ENCODE data around the gene MNAT1.

MNAT1 gene

DNA sequence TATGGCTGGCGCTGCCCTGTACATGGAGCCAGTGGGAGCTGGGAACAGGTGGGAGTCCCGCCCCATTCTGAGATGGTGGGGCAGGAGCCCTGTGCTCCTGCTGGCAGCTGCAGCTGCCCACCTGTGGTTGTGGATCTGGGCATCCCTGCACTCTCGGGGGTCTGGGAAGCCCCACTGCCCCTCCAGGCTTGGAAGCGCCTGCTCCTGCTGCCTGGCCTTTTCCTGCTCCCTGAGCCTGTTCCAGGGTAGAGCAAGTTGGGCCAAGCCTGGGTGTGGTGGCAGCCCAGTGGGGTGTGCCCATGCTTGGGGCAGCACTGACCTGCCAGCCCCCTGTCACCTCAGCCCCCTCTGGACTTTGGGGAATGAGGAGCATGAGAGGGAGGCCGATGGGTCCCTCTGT is 104.0 kb downstream of the MNAT1 start:
- DNase-seq: no peak
- H4K20me1 ChIP-seq (ENCODE audit: insufficient read depth, low read length): no peaks in the 10 kb centered on the region
- no peaks in the 10 kb centered on the region for H3K79me2 ChIP-seq (ENCODE audit: insufficient read depth, low read length)
- H3K36me3 ChIP-seq (ENCODE audit: insufficient read depth, low read length): peaks cover 20% of the 10 kb centered on the region
- no peak for ATAC-seq (ENCODE audit: insufficient read depth, low read depth)
- H2AFZ ChIP-seq (ENCODE audit: low read depth, low read length): no peak overlapping the region
- H3K27me3 ChIP-seq (ENCODE audit: insufficient read depth, low read length, poor library complexity): no peaks in the 10 kb centered on the region
- no peak overlapping the region for H3K4me2 ChIP-seq (ENCODE audit: insufficient read depth, low read length)
- H3K4me3 ChIP-seq (ENCODE audit: low read depth in 1 of 2, low read length in 2 of 2): no peak overlapping the region
- no peak overlapping the region for H3K9ac ChIP-seq (ENCODE audit: low read depth, low read length)
- no peaks in the 10 kb centered on the region for H3K9me3 ChIP-seq (ENCODE audit: insufficient read depth, low read length, severe bottlenecking)
- H3K4me1 ChIP-seq (ENCODE audit: insufficient read depth, low read length): no peaks in the 10 kb centered on the region
- no peak overlapping the region for H3K27ac ChIP-seq (ENCODE audit: low read length)
- TF ChIP-seq EZH2 (IDR thresholded peaks at IDR 0.05; ENCODE audit: borderline replicate concordance, low read depth, low read length, severe bottlenecking) (no peak), CTCF (IDR thresholded peaks at IDR 0.05; ENCODE audit: borderline replicate concordance, extremely low read depth, low read length, poor library complexity, severe bottlenecking) (no peak)

DNA sequence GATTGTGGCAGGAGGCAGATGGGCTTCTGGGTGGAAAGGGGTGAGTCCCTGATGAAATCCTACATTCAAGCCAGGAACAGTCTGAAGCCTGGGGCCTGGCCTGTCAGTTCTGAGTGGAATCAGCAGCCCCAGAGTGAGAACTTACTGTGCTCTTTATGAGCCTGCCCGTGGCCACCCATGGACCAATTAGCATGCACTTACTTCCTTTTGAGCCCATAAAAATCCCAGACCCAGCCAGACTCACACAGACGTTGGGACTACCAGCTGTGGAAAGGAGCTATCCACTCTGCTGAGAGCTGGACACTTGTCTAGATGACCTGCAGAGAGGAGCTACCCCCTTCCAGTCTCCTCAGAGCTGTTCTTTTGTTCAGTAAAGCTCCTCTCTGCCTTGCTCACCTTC is 104.5 kb downstream of the MNAT1 start:
- no peak overlapping the region for H3K4me2 ChIP-seq (ENCODE audit: insufficient read depth, low read length)
- no peaks in the 10 kb centered on the region for H3K4me1 ChIP-seq (ENCODE audit: insufficient read depth, low read length)
- no peaks in the 10 kb centered on the region for H4K20me1 ChIP-seq (ENCODE audit: insufficient read depth, low read length)
- H3K9me3 ChIP-seq (ENCODE audit: insufficient read depth, low read length, severe bottlenecking): no peaks in the 10 kb centered on the region
- H3K4me3 ChIP-seq (ENCODE audit: low read depth in 1 of 2, low read length in 2 of 2): no peak overlapping the region
- H3K79me2 ChIP-seq (ENCODE audit: insufficient read depth, low read length): no peaks in the 10 kb centered on the region
- ATAC-seq (ENCODE audit: insufficient read depth, low read depth): no peak
- no peak overlapping the region for H3K9ac ChIP-seq (ENCODE audit: low read depth, low read length)
- DNase-seq: no peak
- H3K27ac ChIP-seq (ENCODE audit: low read length): no peak overlapping the region
- TF ChIP-seq EZH2 (IDR thresholded peaks at IDR 0.05; ENCODE audit: borderline replicate concordance, low read depth, low read length, severe bottlenecking) (no peak), CTCF (IDR thresholded peaks at IDR 0.05; ENCODE audit: borderline replicate concordance, extremely low read depth, low read length, poor library complexity, severe bottlenecking) (no peak)
- no peaks in the 10 kb centered on the region for H3K27me3 ChIP-seq (ENCODE audit: insufficient read depth, low read length, poor library complexity)
- H3K36me3 ChIP-seq (ENCODE audit: insufficient read depth, low read length): peaks cover 20% of the 10 kb centered on the region
- no peak overlapping the region for H2AFZ ChIP-seq (ENCODE audit: low read depth, low read length)

DNA sequence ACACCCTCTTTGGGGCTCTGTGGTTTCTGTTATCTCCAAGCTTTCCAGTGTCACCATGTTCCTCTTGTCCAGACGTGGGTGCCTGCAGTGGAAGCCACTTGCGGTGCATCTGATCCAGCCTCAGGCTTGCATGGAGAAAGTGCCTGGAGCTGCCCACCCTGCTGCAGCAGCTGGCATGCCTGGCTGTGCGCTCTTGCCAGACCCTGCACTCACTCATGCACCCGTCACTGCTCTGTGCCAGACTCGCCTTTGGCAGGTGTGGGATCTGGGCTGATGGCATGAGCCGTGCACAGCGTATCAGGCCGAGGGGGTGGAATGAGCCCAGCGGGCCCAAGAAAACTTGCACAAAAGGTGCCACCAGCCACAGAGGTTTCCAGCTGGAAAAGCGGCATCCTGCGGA is 105.1 kb downstream of the MNAT1 start:
- Histone ChIP-seq H4K20me1 (ENCODE audit: insufficient read depth, low read length) (no peaks in the 10 kb centered on the region), H3K79me2 (ENCODE audit: insufficient read depth, low read length) (no peaks in the 10 kb centered on the region), H3K4me3 (ENCODE audit: low read depth in 1 of 2, low read length in 2 of 2) (no peak overlapping the region), H3K4me2 (ENCODE audit: insufficient read depth, low read length) (no peak overlapping the region), H3K36me3 (ENCODE audit: insufficient read depth, low read length) (peaks cover 20% of the 10 kb centered on the region), H3K27ac (ENCODE audit: low read length) (no peak overlapping the region), H2AFZ (ENCODE audit: low read depth, low read length) (no peak overlapping the region), H3K9me3 (ENCODE audit: insufficient read depth, low read length, severe bottlenecking) (no peaks in the 10 kb centered on the region), H3K9ac (ENCODE audit: low read depth, low read length) (no peak overlapping the region), H3K4me1 (ENCODE audit: insufficient read depth, low read length) (no peaks in the 10 kb centered on the region), H3K27me3 (ENCODE audit: insufficient read depth, low read length, poor library complexity) (no peaks in the 10 kb centered on the region)
- DNase-seq (no peak), ATAC-seq (ENCODE audit: insufficient read depth, low read depth) (no peak)
- TF ChIP-seq CTCF (IDR thresholded peaks at IDR 0.05; ENCODE audit: borderline replicate concordance, extremely low read depth, low read length, poor library complexity, severe bottlenecking): no peak
- no peak for TF ChIP-seq EZH2 (IDR thresholded peaks at IDR 0.05; ENCODE audit: borderline replicate concordance, low read depth, low read length, severe bottlenecking)

GRCh38 chr14:60840313-60840712 is 105.8 kb downstream of the MNAT1 start:
- Histone ChIP-seq H3K4me3 (ENCODE audit: low read depth in 1 of 2, low read length in 2 of 2) (no peak overlapping the region), H3K9ac (ENCODE audit: low read depth, low read length) (no peak overlapping the region), H4K20me1 (ENCODE audit: insufficient read depth, low read length) (no peaks in the 10 kb centered on the region), H3K79me2 (ENCODE audit: insufficient read depth, low read length) (no peaks in the 10 kb centered on the region), H3K9me3 (ENCODE audit: insufficient read depth, low read length, severe bottlenecking) (no peaks in the 10 kb centered on the region), H2AFZ (ENCODE audit: low read depth, low read length) (no peak overlapping the region), H3K27me3 (ENCODE audit: insufficient read depth, low read length, poor library complexity) (no peaks in the 10 kb centered on the region), H3K4me1 (ENCODE audit: insufficient read depth, low read length) (no peaks in the 10 kb centered on the region), H3K4me2 (ENCODE audit: insufficient read depth, low read length) (no peak overlapping the region), H3K27ac (ENCODE audit: low read length) (no peak overlapping the region), H3K36me3 (ENCODE audit: insufficient read depth, low read length) (peaks cover 20% of the 10 kb centered on the region)
- DNase-seq (no peak), ATAC-seq (ENCODE audit: insufficient read depth, low read depth) (no peak)
- TF ChIP-seq EZH2 (IDR thresholded peaks at IDR 0.05; ENCODE audit: borderline replicate concordance, low read depth, low read length, severe bottlenecking): no peak
- TF ChIP-seq CTCF (IDR thresholded peaks at IDR 0.05; ENCODE audit: borderline replicate concordance, extremely low read depth, low read length, poor library complexity, severe bottlenecking): no peak
